Stomach (tissue), 9 donors: ENCODE results near the gene MPZL2. TPM values are rescaled to one million over a fixed set of nuclear protein-coding genes. Genes with fewer than 3 reads are reported as not detected.

Source experiments
- DNase-seq, 2 donors: peaks; one replicate each; pipeline versions ENCODE4 v3.0.0 to v3.0.0-alpha.2; 2013 to 2019
- H3K27ac ChIP-seq, 5 donors: fragments of 200-600 bp in 4 of 5; sonication (generic) in 4 of 5; one replicate each; pipeline ENCODE4 v1.5.1; 2013 to 2019; ENCODE audit warnings: mild to moderate bottlenecking in 1 of 5, moderate library complexity in 1 of 5
- H3K27me3 ChIP-seq, 3 donors: fragments of 200-600 bp; sonication (generic); one replicate each; pipeline ENCODE4 v1.5.1; 2017 to 2019; ENCODE audit warnings: mixed run types in 1 of 3
- H3K36me3 ChIP-seq, 4 donors: fragments of 200-600 bp; sonication (generic); 1 replicate in 3 of 4; 2 replicates in 1 of 4; pipeline ENCODE4 v1.5.1; 2016 to 2019
- H3K4me1 ChIP-seq, 4 donors: fragments of 200-600 bp; sonication (generic); one replicate each; pipeline ENCODE4 v1.5.1; 2016 to 2019
- H3K4me3 ChIP-seq, 4 donors: fragments of 200-600 bp; sonication (generic) in 3 of 4; one replicate each; pipeline ENCODE4 v1.5.1; 2016 to 2019; ENCODE audit warnings: mild to moderate bottlenecking in 1 of 4
- H3K9me3 ChIP-seq, 4 donors: fragments of 200-600 bp; sonication (generic); one replicate each; pipeline ENCODE4 v1.5.1; 2016 to 2019
- EP300 ChIP-seq: sonication (generic); formaldehyde crosslinking; IDR thresholded peaks from one replicate; pipeline ENCODE4 v1.6.1; 2017; ENCODE audit warnings: antibody characterized with exemption
- POLR2A ChIP-seq, 4 donors: fragments of 450-650 bp; IDR thresholded peaks; one replicate each; pipeline ENCODE4 v1.6.1; 2016; ENCODE audit warnings: antibody characterized with exemption in 4 of 4, control low read depth in 2 of 4, mild to moderate bottlenecking in 1 of 4, moderate library complexity in 1 of 4
- POLR2AphosphoS5 ChIP-seq, 3 donors: sonication (generic); formaldehyde crosslinking; IDR thresholded peaks; one replicate each; pipeline ENCODE4 v1.6.1; 2016; ENCODE audit warnings: antibody characterized with exemption in 3 of 3
- WGBS, 5 donors: extraction: QIAGEN DNeasy Blood & Tissue Kit in 3 of 5; methylation state at CpG; one replicate each; pipeline versions ENCODE4 v1.1.5 to v1.1.7; 2013 to 2018; 5-methylcytosine and 5-hydroxymethylcytosine counted together
- intact Hi-C: fragments of 100-400 bp; cut with DNase I; formaldehyde crosslinking; loops from one replicate; pipeline ENCODE4 v1.15.1; 2023; ENCODE audit warnings: low total_unique reads
- polyA plus RNA-seq, 3 donors: library from polyadenylated mRNA; stranded (reverse); fragments of 200-250 nt; gene quantifications; one replicate each; pipeline ENCODE4 v1.2.3, GENCODE V29; 2013
- total RNA-seq, 5 donors: library from RNA; depleted of rRNA; stranded (reverse); fragments of >200 nt; gene quantifications; one replicate each; pipeline versions ENCODE4 v1.1.0 to v1.2.3, GENCODE V29; 2014 to 2016
- TF ChIP-seq, protein P1 (sequence below), 7 experiments: fragments of 450-650 bp in 4 of 7; fragments of 200-600 bp in 3 of 7; sonication (generic) in 3 of 7; IDR thresholded peaks; one replicate each; pipeline ENCODE4 v1.5.1; 2016 to 2019; ENCODE audit warnings: antibody characterized with exemption in 7 of 7, control low read depth in 2 of 7, mild to moderate bottlenecking in 1 of 7
- donor health status: healthy with polysubstance abuse.
- donor health status: Bipolar disorder and iron deficiency.
- donor health status: healthy.

The MPZL2 gene
- total and polyA plus RNA-seq, 8 donors = 0.58 to 97.2 (median 48.4) TPM

- Histone ChIP-seq H3K27ac (no peak overlapping the region), H3K36me3 (no peaks in the 10 kb centered on the region), H3K4me3 (no peak overlapping the region), H3K9me3 (no peaks in the 10 kb centered on the region), H3K4me1 (peaks cover 0 to 22% (median 1%) of the 10 kb centered on the region in 4 donors), H3K27me3 (peaks cover 0 to 15% (median 0%) of the 10 kb centered on the region in 3 donors)
- DNase-seq = no peak
- TF ChIP-seq EP300 (no peak), POLR2AphosphoS5 (IDR thresholded peaks at IDR 0.05) (no peak), POLR2A (IDR thresholded peaks at IDR 0.05) (no peak)
- TF ChIP-seq, protein P1, sequence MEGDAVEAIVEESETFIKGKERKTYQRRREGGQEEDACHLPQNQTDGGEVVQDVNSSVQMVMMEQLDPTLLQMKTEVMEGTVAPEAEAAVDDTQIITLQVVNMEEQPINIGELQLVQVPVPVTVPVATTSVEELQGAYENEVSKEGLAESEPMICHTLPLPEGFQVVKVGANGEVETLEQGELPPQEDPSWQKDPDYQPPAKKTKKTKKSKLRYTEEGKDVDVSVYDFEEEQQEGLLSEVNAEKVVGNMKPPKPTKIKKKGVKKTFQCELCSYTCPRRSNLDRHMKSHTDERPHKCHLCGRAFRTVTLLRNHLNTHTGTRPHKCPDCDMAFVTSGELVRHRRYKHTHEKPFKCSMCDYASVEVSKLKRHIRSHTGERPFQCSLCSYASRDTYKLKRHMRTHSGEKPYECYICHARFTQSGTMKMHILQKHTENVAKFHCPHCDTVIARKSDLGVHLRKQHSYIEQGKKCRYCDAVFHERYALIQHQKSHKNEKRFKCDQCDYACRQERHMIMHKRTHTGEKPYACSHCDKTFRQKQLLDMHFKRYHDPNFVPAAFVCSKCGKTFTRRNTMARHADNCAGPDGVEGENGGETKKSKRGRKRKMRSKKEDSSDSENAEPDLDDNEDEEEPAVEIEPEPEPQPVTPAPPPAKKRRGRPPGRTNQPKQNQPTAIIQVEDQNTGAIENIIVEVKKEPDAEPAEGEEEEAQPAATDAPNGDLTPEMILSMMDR (IDR thresholded peaks at IDR 0.05) = no peak
- intact Hi-C loops = no loop called here
Measured at GRCh38 chr11:118219244-118219643, 44.9 kb downstream of the MPZL2 start.

DNA sequence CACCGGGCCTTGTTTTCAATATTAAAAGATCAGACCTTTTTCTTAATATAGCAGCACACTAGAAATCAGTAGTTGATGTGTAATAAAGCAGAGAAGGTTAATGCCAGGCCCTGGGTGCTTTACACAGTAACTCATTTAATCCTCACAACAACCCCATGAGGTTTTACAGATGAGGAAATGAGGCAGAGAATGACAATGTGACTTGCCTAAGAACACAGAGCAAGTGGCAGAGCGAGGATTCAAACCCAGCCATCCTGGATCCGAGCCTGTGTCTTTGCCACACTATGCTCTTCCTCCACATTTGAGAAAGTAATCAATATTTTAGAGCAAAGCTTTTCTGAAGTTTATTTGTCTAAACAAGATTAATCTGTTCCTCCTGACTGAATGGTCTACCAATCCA, 46.5 kb downstream of the MPZL2 start:
- no peak for TF ChIP-seq EP300
- TF ChIP-seq POLR2A (IDR thresholded peaks at IDR 0.05) = no peak
- TF ChIP-seq, protein P1 (IDR thresholded peaks at IDR 0.05) = no peak
- TF ChIP-seq POLR2AphosphoS5 (IDR thresholded peaks at IDR 0.05) = no peak
- no peaks in the 10 kb centered on the region for H3K9me3 ChIP-seq
- intact Hi-C loops = no loop called here
- peaks cover 0 to 19% (median 0%) of the 10 kb centered on the region in 3 donors for H3K27me3 ChIP-seq
- 82 to 92% (median 84%) methylated on average over 3 of the region's 3 CpGs for WGBS, 5 donors
- no peak overlapping the region for H3K4me3 ChIP-seq
- no peak for DNase-seq
- no peak overlapping the region for H3K27ac ChIP-seq
- peaks cover 0 to 39% (median 10%) of the 10 kb centered on the region in 4 donors for H3K4me1 ChIP-seq
- H3K36me3 ChIP-seq = no peaks in the 10 kb centered on the region

DNA sequence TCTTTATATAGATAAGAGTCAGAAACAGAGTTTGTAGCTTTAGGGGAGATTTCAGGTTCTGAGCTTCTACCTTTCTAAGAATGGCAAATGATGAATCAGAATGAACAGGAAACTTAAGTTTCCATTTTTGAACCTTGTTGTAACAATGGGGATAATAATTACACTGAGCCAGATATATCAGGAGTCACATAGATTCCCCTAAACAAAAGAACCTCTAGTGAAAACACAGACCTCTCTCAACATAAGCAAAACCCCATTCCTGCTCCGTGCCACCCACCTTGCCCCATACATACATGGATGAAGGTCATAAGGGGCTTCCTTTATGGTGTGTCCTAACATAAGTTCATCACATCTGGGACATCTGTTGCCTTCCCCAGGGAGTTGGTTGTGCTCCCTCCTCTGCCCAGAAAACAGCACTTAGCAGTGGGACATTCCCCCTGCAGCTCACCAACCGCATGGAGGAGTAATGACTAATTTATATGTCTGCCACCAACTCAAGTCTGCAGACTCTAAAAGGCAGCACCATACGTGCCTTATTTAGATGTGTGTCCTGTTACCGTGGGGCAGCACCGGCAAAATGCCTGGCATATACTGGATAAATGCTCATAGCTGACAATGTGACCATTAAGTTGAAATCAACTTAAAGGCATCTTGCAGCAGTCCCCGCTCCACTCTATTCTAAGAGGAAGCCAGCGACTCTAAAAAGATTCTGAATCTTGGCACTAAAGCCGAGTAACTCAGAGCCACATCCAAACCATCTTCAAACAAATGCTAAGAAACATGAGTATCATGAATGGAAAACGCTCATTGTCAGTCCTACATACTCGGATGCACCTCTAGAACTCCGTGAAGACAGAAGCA, 47.2 kb downstream of the MPZL2 start:
- no peak overlapping the region for H3K4me3 ChIP-seq
- H3K27me3 ChIP-seq = peaks cover 0 to 19% (median 0%) of the 10 kb centered on the region in 3 donors
- no peak for DNase-seq
- no peaks in the 10 kb centered on the region for H3K36me3 ChIP-seq
- TF ChIP-seq POLR2AphosphoS5 (IDR thresholded peaks at IDR 0.05) = no peak
- TF ChIP-seq, protein P1 (IDR thresholded peaks at IDR 0.05) = no peak
- no peak for TF ChIP-seq POLR2A (IDR thresholded peaks at IDR 0.05)
- TF ChIP-seq EP300 = no peak
- H3K27ac ChIP-seq = peak overlapping the region in 3 of 5 donors; percentile 34 to 59 (median 51)
- intact Hi-C loops = no loop called here
- 66 to 74% (median 73%) methylated on average over 10 to 11 of the region's 11 CpGs for WGBS, 5 donors
- no peaks in the 10 kb centered on the region for H3K9me3 ChIP-seq
- H3K4me1 ChIP-seq = peaks cover 0 to 46% (median 12%) of the 10 kb centered on the region in 4 donors

DNA sequence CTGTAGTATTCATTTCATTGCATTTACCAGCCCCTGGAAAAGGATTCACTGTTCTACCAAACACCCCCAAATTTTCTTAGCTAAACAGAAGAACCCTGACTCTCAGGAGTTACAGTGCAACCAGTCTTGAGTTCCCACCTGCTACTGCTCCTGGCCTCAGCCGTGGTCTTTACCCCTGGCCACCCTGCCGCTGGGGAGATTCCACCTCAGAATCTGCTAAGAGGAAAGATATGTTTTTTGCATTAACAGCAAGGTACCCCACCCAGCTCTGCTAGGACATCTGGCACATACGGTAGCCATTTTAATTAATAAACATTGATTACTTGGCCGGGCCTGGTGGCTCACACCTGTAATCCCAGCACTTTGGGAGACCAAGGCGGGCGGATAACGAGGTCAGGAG, 48.3 kb downstream of the MPZL2 start:
- intact Hi-C loops = no loop called here
- Histone ChIP-seq H3K9me3 (no peaks in the 10 kb centered on the region), H3K36me3 (no peaks in the 10 kb centered on the region), H3K27ac (peak overlapping the region in 3 of 5 donors; percentile 33 to 59 (median 51)), H3K4me1 (peaks cover 0 to 49% (median 14%) of the 10 kb centered on the region in 4 donors), H3K4me3 (no peak overlapping the region), H3K27me3 (peaks cover 0 to 11% (median 0%) of the 10 kb centered on the region in 3 donors)
- DNase-seq = no peak
- 86 to 90% (median 88%) methylated on average over 7 of the region's 7 CpGs for WGBS, 5 donors
- TF ChIP-seq POLR2AphosphoS5 (IDR thresholded peaks at IDR 0.05) (no peak), EP300 (no peak), POLR2A (IDR thresholded peaks at IDR 0.05) (no peak)
- TF ChIP-seq, protein P1 (IDR thresholded peaks at IDR 0.05) = no peak
